H1 (cell line): ENCODE results near the gene SEC14L6.

ENCODE experiments used
- CHD2 ChIP-seq: IDR thresholded peaks from 2 replicates; pipeline ENCODE4 v1.6.1; 2012; ENCODE audit warnings: low read length, improper control_type of control experiment
- CTCF ChIP-seq, 3 experiments: IDR thresholded peaks; 1 replicate in 2 of 3; 2 replicates in 1 of 3; pipeline versions ENCODE4 v1.5.1 to v1.6.1; 2011; ENCODE audit warnings: low read length in 3 of 3, mild to moderate bottlenecking in 3 of 3, inconsistent platforms in 2 of 3, low read depth in 1 of 3, moderate library complexity in 1 of 3; ENCODE audit not compliant: insufficient read depth in 1 of 3; ENCODE audit errors: control extremely low read depth in 1 of 3
- EGR1 ChIP-seq: IDR thresholded peaks from 2 replicates; pipeline ENCODE4 v1.6.1; 2011; ENCODE audit warnings: low read depth, low read length, borderline replicate concordance
- JUN ChIP-seq: IDR thresholded peaks from 2 replicates; pipeline ENCODE4 v1.6.1; 2011; ENCODE audit warnings: low read depth, mild to moderate bottlenecking, improper control_type of control experiment, low read length
- SP4 ChIP-seq: IDR thresholded peaks from 2 replicates; pipeline ENCODE4 v1.6.1; 2012; ENCODE audit warnings: low read length, inconsistent platforms

DNA sequence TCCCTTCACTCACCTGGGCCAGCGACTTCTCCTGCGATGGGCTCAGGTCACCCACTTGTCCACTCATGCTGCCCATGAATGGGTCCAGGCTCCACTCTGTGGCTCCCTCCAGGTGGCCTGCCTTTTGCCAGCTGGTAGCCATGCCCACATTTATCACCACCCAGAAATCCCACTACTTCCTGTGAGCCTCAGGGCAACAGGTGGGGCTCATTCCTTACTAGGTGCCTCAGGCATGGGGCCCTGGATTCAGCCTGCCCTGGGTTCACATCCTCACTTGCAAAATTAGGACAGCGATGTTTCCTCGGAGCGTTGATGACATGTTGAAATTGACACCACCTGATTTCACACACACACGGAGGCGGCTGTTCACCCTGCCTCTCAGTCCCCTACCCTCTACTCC, at the start of gene SEC14L6:
- TF ChIP-seq EGR1 (no peak), CTCF (IDR thresholded peaks at IDR 0.05; ENCODE audit: control extremely low read depth in 1 of 3, insufficient read depth in 1 of 3, low read depth in 1 of 3, low read length in 3 of 3) (no peak), CHD2 (no peak), JUN (no peak), SP4 (no peak)
